Ishikawa (cell line): ENCODE data around the gene ZNF48.

Experiments used
- NFIC ChIP-seq: IDR thresholded peaks from 2 replicates; pipeline ENCODE4 v1.6.1; 2012
- RAD21 ChIP-seq: IDR thresholded peaks from 2 replicates; pipeline ENCODE4 v1.6.1; 2012; ENCODE audit warnings: low read depth
- TF ChIP-seq, protein P1 (sequence below): IDR thresholded peaks from 2 replicates; pipeline ENCODE4 v1.6.1; 2012; ENCODE audit warnings: low read depth, mild to moderate bottlenecking
- TF ChIP-seq, protein P2 (sequence below): IDR thresholded peaks from 2 replicates; pipeline ENCODE4 v1.6.1; 2012
- TF ChIP-seq, protein P3 (sequence below): IDR thresholded peaks from 2 replicates; pipeline ENCODE4 v1.6.1; 2012

DNA sequence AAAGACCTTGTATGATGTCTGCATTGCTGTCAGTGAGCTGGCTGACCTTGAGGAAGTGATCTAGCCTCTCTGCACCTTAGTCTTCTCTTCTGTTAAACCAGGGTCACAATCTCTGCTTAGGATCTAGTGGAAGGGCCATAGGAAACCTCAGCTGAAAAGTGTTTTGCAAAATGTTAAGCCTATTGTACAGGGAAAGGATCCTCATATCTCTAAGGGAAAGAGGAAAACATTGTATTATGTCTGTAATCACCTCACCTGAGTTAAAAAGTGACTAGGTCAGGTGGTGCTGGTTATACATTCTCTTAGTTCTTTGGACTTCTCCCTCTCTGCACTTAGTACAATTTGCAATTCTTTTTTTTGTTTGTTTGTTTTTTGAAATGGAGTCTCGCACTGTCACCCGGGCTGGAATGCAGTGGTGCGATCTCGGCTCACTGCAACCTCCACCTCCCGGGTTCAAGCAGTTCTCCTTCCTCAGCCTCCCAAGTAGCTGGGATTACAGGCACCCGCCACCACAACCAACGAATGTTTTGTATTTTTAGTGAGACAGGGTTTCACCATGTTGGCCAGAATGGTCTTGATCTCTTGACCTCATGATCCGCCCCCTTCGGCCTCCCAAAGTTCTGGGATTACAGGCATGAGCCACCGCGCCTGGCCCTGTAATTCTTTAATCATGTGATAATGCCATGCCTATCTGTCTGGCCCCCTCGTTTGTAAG lies 52.4 kb downstream of the ZNF48 start:
- TF ChIP-seq, protein P1, sequence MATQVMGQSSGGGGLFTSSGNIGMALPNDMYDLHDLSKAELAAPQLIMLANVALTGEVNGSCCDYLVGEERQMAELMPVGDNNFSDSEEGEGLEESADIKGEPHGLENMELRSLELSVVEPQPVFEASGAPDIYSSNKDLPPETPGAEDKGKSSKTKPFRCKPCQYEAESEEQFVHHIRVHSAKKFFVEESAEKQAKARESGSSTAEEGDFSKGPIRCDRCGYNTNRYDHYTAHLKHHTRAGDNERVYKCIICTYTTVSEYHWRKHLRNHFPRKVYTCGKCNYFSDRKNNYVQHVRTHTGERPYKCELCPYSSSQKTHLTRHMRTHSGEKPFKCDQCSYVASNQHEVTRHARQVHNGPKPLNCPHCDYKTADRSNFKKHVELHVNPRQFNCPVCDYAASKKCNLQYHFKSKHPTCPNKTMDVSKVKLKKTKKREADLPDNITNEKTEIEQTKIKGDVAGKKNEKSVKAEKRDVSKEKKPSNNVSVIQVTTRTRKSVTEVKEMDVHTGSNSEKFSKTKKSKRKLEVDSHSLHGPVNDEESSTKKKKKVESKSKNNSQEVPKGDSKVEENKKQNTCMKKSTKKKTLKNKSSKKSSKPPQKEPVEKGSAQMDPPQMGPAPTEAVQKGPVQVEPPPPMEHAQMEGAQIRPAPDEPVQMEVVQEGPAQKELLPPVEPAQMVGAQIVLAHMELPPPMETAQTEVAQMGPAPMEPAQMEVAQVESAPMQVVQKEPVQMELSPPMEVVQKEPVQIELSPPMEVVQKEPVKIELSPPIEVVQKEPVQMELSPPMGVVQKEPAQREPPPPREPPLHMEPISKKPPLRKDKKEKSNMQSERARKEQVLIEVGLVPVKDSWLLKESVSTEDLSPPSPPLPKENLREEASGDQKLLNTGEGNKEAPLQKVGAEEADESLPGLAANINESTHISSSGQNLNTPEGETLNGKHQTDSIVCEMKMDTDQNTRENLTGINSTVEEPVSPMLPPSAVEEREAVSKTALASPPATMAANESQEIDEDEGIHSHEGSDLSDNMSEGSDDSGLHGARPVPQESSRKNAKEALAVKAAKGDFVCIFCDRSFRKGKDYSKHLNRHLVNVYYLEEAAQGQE: no peak
- no peak for TF ChIP-seq NFIC
- TF ChIP-seq, protein P2, sequence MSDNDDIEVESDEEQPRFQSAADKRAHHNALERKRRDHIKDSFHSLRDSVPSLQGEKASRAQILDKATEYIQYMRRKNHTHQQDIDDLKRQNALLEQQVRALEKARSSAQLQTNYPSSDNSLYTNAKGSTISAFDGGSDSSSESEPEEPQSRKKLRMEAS: no peak
- TF ChIP-seq, protein P3, sequence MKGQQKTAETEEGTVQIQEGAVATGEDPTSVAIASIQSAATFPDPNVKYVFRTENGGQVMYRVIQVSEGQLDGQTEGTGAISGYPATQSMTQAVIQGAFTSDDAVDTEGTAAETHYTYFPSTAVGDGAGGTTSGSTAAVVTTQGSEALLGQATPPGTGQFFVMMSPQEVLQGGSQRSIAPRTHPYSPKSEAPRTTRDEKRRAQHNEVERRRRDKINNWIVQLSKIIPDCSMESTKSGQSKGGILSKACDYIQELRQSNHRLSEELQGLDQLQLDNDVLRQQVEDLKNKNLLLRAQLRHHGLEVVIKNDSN: no peak
- TF ChIP-seq RAD21: no peak
